ENCODE measurements around the gene B4GAT1.

The B4GAT1 gene

DNA sequence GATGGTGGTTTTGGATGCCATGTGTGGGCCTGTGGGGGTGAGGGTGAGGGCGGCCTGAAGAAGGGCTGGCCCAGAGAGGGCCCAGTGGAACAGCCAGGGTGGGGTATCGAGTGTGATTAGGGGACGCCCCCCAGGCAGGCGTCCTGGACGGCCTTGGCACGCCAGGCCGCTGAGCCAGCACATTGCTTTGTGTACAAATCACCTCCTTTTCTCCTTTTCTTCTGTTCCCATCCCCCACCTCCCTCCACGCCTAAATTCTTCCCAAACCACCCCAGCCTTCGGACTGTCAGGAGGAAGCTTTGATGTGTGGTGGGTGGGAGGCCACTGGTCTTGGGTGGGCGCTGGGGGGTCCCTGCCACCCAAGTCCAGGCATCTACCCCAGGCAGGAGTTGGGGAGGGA lies 22.8 kb downstream of the B4GAT1 start:
- Histone ChIP-seq H3K18ac (ENCODE audit: low read depth in 1 of 2, low read length in 2 of 2) (peak overlapping the region; percentile 93 to 99), H3K9ac (ENCODE audit: low read length) (peak overlapping the region; percentile 4), H2BK12ac (ENCODE audit: low read length in 2 of 2) (peak overlapping the region; percentile 64 to 85), H3K4me1 (ENCODE audit: control insufficient read depth, insufficient read depth, low read depth, low read length) (peaks cover 45% of the 10 kb centered on the region), H3K23ac (ENCODE audit: low read length in 2 of 2) (peak overlapping the region in 1 of 2 experiments; percentile 95), H4K91ac (ENCODE audit: low read length) (peak overlapping the region; percentile 95), H4K8ac (ENCODE audit: low read length) (peak overlapping the region; percentile 89), H3K4me3 (ENCODE audit: insufficient read depth in 1 of 2, low read depth in 1 of 2, low read length in 2 of 2) (no peak overlapping the region), H3K4me2 (ENCODE audit: low read length, poor library complexity, severe bottlenecking) (no peak overlapping the region), H3K4ac (ENCODE audit: low read depth in 1 of 2, low read length in 2 of 2) (peak overlapping the region; percentile 75 to 83), H2BK120ac (ENCODE audit: low read depth, low read length) (peak overlapping the region; percentile 98), H3K36me3 (ENCODE audit: control insufficient read depth in 1 of 2, insufficient read depth in 2 of 2, low read depth in 1 of 2, low read length in 2 of 2) (peaks cover 0 to 2% of the 10 kb centered on the region in 2 experiments), H2BK5ac (ENCODE audit: low read depth, low read length, poor library complexity, severe bottlenecking) (no peak overlapping the region), H3K9me3 (ENCODE audit: control insufficient read depth, low read length) (no peaks in the 10 kb centered on the region), H3K14ac (ENCODE audit: low read length in 2 of 2) (peak overlapping the region in 1 of 2 experiments; percentile 93), H2BK15ac (ENCODE audit: low read depth, poor library complexity, severe bottlenecking) (peak overlapping the region; percentile 76), H2AK5ac (ENCODE audit: low read length, severe bottlenecking) (peak overlapping the region; percentile 90), H3K79me1 (replicated peaks; ENCODE audit: low read length, poor library complexity, severe bottlenecking) (no peaks in the 10 kb centered on the region), H3K27ac (ENCODE audit: low read length, poor library complexity, severe bottlenecking) (peak overlapping the region; percentile 33), H3K27me3 (ENCODE audit: control insufficient read depth in 1 of 2, insufficient read depth in 1 of 2, low read length in 2 of 2) (no peaks in the 10 kb centered on the region), H2AFZ (ENCODE audit: low read depth, low read length) (no peak overlapping the region)
- WGBS = 30% methylated on average over 6 of the region's 10 CpGs
- peak; percentile 49 for DNase-seq

DNA sequence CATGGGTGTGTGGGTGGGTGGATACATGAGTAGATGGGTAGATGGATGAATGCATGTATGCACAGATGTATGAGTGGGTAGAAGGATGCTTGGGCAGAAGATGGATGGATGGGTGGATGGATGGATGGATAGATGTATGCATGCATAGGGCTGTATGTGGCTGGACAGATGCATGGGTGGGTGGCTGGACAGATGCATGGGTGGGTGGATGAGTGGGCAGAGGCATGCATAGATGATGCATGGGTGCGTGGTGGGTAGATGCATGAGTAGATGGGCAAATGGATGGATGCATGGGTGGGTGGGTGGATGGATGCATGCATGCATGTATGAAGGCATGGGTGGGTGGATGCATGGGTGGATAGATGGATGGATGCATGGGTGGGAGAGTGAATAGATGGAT lies 23.7 kb downstream of the B4GAT1 start:
- Histone ChIP-seq H3K27ac (ENCODE audit: low read length, poor library complexity, severe bottlenecking) (no peak overlapping the region), H3K18ac (ENCODE audit: low read depth in 1 of 2, low read length in 2 of 2) (no peak overlapping the region), H3K36me3 (ENCODE audit: control insufficient read depth in 1 of 2, insufficient read depth in 2 of 2, low read depth in 1 of 2, low read length in 2 of 2) (peaks cover 0 to 2% of the 10 kb centered on the region in 2 experiments), H3K23ac (ENCODE audit: low read length in 2 of 2) (no peak overlapping the region), H3K4me1 (ENCODE audit: control insufficient read depth, insufficient read depth, low read depth, low read length) (peaks cover 44% of the 10 kb centered on the region), H2BK120ac (ENCODE audit: low read depth, low read length) (no peak overlapping the region), H3K4me2 (ENCODE audit: low read length, poor library complexity, severe bottlenecking) (no peak overlapping the region), H2BK5ac (ENCODE audit: low read depth, low read length, poor library complexity, severe bottlenecking) (no peak overlapping the region), H2BK15ac (ENCODE audit: low read depth, poor library complexity, severe bottlenecking) (no peak overlapping the region), H3K4me3 (ENCODE audit: insufficient read depth in 1 of 2, low read depth in 1 of 2, low read length in 2 of 2) (no peak overlapping the region), H3K4ac (ENCODE audit: low read depth in 1 of 2, low read length in 2 of 2) (no peak overlapping the region), H3K14ac (ENCODE audit: low read length in 2 of 2) (peak overlapping the region in 1 of 2 experiments; percentile 76), H2AK5ac (ENCODE audit: low read length, severe bottlenecking) (no peak overlapping the region), H3K27me3 (ENCODE audit: control insufficient read depth in 1 of 2, insufficient read depth in 1 of 2, low read length in 2 of 2) (no peaks in the 10 kb centered on the region), H2AFZ (ENCODE audit: low read depth, low read length) (no peak overlapping the region), H4K8ac (ENCODE audit: low read length) (no peak overlapping the region), H3K9ac (ENCODE audit: low read length) (no peak overlapping the region), H4K91ac (ENCODE audit: low read length) (no peak overlapping the region), H2BK12ac (ENCODE audit: low read length in 2 of 2) (no peak overlapping the region), H3K9me3 (ENCODE audit: control insufficient read depth, low read length) (no peaks in the 10 kb centered on the region), H3K79me1 (replicated peaks; ENCODE audit: low read length, poor library complexity, severe bottlenecking) (no peaks in the 10 kb centered on the region)
- DNase-seq = no peak
- 94% methylated on average over 1 of the region's 1 CpG for WGBS

DNA sequence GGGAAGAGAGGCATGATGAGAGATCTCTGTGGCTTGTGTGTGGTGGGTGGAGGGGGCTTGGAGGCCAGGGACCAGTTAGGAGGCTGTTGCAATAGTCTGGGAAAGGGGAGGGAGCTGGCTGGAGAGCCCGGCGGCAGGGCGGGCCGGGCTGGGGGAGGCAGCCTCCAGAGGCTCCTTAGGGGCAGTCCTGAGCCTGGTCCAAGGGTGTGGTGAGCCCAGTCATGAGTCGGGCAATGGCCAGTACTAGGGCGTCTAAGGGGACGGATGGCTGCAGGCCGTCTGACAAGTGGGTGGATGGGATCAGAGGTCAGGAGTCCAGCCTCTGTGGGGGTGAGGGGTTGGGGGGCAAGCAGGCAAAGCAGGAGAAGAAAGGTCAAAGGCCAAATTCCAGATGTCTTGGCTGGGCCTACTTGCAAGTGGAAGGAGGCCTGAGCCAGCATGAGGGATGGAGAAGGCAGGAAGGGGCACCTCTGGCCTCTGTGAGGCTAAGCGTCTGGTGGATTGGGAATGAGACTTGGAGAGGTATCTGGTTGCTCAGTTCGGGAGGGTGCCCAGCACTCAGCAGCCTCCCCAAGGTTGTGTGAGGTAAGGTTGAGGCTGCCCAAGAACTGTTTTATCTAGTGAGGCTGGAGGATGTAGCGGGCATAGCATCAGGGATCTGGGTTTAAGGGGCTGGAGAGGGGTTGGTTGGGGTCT lies 24.5 kb downstream of the B4GAT1 start:
- H3K9ac ChIP-seq (ENCODE audit: low read length) = peak overlapping the region; percentile 72
- H3K9me3 ChIP-seq (ENCODE audit: control insufficient read depth, low read length) = no peaks in the 10 kb centered on the region
- no peak overlapping the region for H4K8ac ChIP-seq (ENCODE audit: low read length)
- peaks cover 43% of the 10 kb centered on the region for H3K4me1 ChIP-seq (ENCODE audit: control insufficient read depth, insufficient read depth, low read depth, low read length)
- H3K36me3 ChIP-seq (ENCODE audit: control insufficient read depth in 1 of 2, insufficient read depth in 2 of 2, low read depth in 1 of 2, low read length in 2 of 2) = peaks cover 0 to 2% of the 10 kb centered on the region in 2 experiments
- no peak overlapping the region for H3K14ac ChIP-seq (ENCODE audit: low read length in 2 of 2)
- DNase-seq = no peak
- peak overlapping the region; percentile 28 for H2BK15ac ChIP-seq (ENCODE audit: low read depth, poor library complexity, severe bottlenecking)
- H3K4ac ChIP-seq (ENCODE audit: low read depth in 1 of 2, low read length in 2 of 2) = peak overlapping the region in 1 of 2 experiments; percentile 18
- no peak overlapping the region for H2BK5ac ChIP-seq (ENCODE audit: low read depth, low read length, poor library complexity, severe bottlenecking)
- no peaks in the 10 kb centered on the region for H3K79me1 ChIP-seq (replicated peaks; ENCODE audit: low read length, poor library complexity, severe bottlenecking)
- H4K91ac ChIP-seq (ENCODE audit: low read length) = peak overlapping the region; percentile 74
- H3K23ac ChIP-seq (ENCODE audit: low read length in 2 of 2) = no peak overlapping the region
- no peak overlapping the region for H2AFZ ChIP-seq (ENCODE audit: low read depth, low read length)
- WGBS = 67% methylated on average over 11 of the region's 11 CpGs
- no peak overlapping the region for H3K4me2 ChIP-seq (ENCODE audit: low read length, poor library complexity, severe bottlenecking)
- no peak overlapping the region for H2BK120ac ChIP-seq (ENCODE audit: low read depth, low read length)
- H3K27me3 ChIP-seq (ENCODE audit: control insufficient read depth in 1 of 2, insufficient read depth in 1 of 2, low read length in 2 of 2) = no peaks in the 10 kb centered on the region
- peak overlapping the region; percentile 9 to 59 for H2BK12ac ChIP-seq (ENCODE audit: low read length in 2 of 2)
- H2AK5ac ChIP-seq (ENCODE audit: low read length, severe bottlenecking) = peak overlapping the region; percentile 45
- H3K27ac ChIP-seq (ENCODE audit: low read length, poor library complexity, severe bottlenecking) = no peak overlapping the region
- no peak overlapping the region for H3K18ac ChIP-seq (ENCODE audit: low read depth in 1 of 2, low read length in 2 of 2)
- peak overlapping the region in 1 of 2 experiments; percentile 19 for H3K4me3 ChIP-seq (ENCODE audit: insufficient read depth in 1 of 2, low read depth in 1 of 2, low read length in 2 of 2)

DNA sequence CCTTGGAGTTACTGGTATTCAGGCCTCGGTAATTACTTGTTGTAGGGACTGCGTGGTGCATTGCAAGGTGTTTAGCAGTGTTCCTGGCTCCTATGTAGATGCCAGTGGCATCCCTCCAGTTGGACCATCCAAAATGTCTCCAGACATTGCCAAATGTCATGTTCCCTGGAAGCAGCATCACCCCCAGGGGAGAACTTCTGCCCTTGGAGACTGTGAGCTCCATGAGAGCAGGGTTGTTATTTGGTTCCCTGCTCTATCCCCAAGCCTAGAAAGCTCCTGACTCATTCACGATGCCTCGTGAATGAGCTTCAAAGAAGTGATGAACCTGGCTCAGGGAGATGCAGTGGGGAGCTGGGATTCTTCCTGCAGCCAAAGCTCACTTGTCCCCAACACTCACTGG lies 25.8 kb downstream of the B4GAT1 start:
- no peak for DNase-seq
- H2BK5ac ChIP-seq (ENCODE audit: low read depth, low read length, poor library complexity, severe bottlenecking) = no peak overlapping the region
- no peak overlapping the region for H3K4me3 ChIP-seq (ENCODE audit: insufficient read depth in 1 of 2, low read depth in 1 of 2, low read length in 2 of 2)
- H3K14ac ChIP-seq (ENCODE audit: low read length in 2 of 2) = no peak overlapping the region
- H3K23ac ChIP-seq (ENCODE audit: low read length in 2 of 2) = no peak overlapping the region
- H2AK5ac ChIP-seq (ENCODE audit: low read length, severe bottlenecking) = no peak overlapping the region
- H3K4me1 ChIP-seq (ENCODE audit: control insufficient read depth, insufficient read depth, low read depth, low read length) = peaks cover 43% of the 10 kb centered on the region
- H3K18ac ChIP-seq (ENCODE audit: low read depth in 1 of 2, low read length in 2 of 2) = no peak overlapping the region
- H4K91ac ChIP-seq (ENCODE audit: low read length) = no peak overlapping the region
- peaks cover under 1% of the 10 kb centered on the region for H3K79me1 ChIP-seq (replicated peaks; ENCODE audit: low read length, poor library complexity, severe bottlenecking)
- no peak overlapping the region for H2BK120ac ChIP-seq (ENCODE audit: low read depth, low read length)
- H2BK15ac ChIP-seq (ENCODE audit: low read depth, poor library complexity, severe bottlenecking) = no peak overlapping the region
- no peak overlapping the region for H4K8ac ChIP-seq (ENCODE audit: low read length)
- H3K27me3 ChIP-seq (ENCODE audit: control insufficient read depth in 1 of 2, insufficient read depth in 1 of 2, low read length in 2 of 2) = no peaks in the 10 kb centered on the region
- H3K4me2 ChIP-seq (ENCODE audit: low read length, poor library complexity, severe bottlenecking) = no peak overlapping the region
- H3K9me3 ChIP-seq (ENCODE audit: control insufficient read depth, low read length) = no peaks in the 10 kb centered on the region
- H2BK12ac ChIP-seq (ENCODE audit: low read length in 2 of 2) = peak overlapping the region in 1 of 2 experiments; percentile 37
- H2AFZ ChIP-seq (ENCODE audit: low read depth, low read length) = no peak overlapping the region
- no peak overlapping the region for H3K9ac ChIP-seq (ENCODE audit: low read length)
- H3K4ac ChIP-seq (ENCODE audit: low read depth in 1 of 2, low read length in 2 of 2) = no peak overlapping the region
- H3K36me3 ChIP-seq (ENCODE audit: control insufficient read depth in 1 of 2, insufficient read depth in 2 of 2, low read depth in 1 of 2, low read length in 2 of 2) = peaks cover 0 to 2% of the 10 kb centered on the region in 2 experiments
- WGBS = 89% methylated on average over 4 of the region's 4 CpGs
- H3K27ac ChIP-seq (ENCODE audit: low read length, poor library complexity, severe bottlenecking) = no peak overlapping the region

All from mesenchymal stem cell (in vitro differentiated cells and primary cell).